ENCODE results near the gene TERT.
A peak's percentile ranks its signal among the peaks of the same experiment; 100 is the strongest.
"Not testable (repeated sequence)": the region's sequence is repeated elsewhere in the genome, so short reads cannot be mapped to it uniquely, and the experiment has no call there.

TERT gene

DNA sequence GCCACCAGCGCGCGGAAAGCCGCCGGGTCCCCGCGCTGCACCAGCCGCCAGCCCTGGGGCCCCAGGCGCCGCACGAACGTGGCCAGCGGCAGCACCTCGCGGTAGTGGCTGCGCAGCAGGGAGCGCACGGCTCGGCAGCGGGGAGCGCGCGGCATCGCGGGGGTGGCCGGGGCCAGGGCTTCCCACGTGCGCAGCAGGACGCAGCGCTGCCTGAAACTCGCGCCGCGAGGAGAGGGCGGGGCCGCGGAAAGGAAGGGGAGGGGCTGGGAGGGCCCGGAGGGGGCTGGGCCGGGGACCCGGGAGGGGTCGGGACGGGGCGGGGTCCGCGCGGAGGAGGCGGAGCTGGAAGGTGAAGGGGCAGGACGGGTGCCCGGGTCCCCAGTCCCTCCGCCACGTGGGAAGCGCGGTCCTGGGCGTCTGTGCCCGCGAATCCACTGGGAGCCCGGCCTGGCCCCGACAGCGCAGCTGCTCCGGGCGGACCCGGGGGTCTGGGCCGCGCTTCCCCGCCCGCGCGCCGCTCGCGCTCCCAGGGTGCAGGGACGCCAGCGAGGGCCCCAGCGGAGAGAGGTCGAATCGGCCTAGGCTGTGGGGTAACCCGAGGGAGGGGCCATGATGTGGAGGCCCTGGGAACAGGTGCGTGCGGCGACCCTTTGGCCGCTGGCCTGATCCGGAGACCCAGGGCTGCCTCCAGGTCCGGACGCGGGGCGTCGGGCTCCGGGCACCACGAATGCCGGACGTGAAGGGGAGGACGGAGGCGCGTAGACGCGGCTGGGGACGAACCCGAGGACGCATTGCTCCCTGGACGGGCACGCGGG lies at the start of gene TERT:
TERT (minus strand) TSS at position 234 of the 815 bp plus-strand sequence; CDS start at position 155, 79 bp downstream.
- peak within 1 kb of the TSS; percentile 55 for H3K4me3 ChIP-seq (ENCODE audit: low read depth, low read length)

DNA sequence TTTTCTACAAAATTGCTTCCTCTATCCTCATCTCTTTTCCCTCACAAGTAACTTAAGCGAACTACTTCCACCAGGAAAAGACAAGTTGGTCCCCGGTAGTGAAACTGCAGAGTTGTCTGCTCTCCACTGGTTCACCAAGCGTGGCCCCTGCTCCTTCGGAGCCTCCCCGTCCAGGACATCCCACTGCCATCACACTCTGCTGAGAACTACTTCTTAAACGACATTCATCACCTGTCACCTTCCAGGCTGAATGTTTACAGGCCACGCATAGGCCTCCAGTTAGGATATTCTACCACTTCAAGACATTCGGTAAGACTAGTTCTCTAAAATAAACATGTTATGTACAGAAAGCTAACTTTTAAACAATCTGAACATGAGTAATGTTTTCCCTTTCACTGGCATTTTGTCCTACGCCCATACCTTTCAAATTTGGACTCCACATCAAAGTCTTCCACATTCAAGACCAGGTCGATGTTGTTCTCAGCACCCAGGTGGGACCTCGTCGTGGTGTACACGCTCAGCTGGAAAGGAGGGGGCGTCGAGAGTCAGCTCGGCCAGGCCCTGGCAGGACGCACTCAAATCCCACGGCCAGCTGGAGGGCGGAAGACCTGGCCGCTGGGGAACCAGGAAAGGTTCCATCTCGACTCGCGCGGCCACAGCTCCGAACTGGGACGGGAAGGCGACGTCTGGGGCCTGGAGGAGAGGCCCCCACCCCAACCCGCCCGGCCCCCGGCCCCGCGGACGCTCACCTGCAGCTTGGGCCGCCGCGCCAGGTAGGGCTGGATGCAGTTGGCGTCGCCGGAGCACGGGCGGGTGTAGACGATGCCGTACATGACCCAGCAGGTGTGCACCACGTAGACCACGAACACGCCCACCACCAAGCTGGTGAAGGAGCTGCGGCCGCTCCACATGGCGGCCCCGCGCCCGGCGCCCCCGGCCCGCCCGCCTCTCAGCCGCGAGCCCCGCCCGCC lies 49.3 kb upstream of the TERT start:
- H3K4me3 ChIP-seq (ENCODE audit: low read depth, low read length): peak overlapping the region; percentile 85

DNA sequence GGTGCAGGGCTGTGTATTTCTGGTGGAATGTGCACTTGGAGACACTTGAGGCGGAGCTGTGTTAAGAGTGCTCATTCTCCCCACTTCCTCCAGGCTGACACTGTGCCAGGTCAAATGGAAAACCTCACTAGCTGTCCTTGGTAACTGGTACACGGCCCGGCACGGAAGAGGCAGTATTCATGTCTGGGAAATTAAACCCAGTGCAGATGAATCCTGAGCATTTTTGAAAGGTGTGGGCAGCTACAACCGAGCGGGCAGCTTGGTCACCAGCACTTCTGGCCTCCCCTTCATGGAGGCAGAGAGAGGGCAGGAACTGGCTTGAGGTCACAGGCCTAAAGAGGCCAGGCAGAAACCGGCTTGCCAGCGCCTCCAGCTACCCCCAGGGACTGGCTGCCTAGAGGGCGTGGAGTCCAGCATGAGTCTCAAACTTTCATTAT lies 48.5 kb upstream of the TERT start:
- no peak overlapping the region for H3K4me3 ChIP-seq (ENCODE audit: low read depth, low read length)

DNA sequence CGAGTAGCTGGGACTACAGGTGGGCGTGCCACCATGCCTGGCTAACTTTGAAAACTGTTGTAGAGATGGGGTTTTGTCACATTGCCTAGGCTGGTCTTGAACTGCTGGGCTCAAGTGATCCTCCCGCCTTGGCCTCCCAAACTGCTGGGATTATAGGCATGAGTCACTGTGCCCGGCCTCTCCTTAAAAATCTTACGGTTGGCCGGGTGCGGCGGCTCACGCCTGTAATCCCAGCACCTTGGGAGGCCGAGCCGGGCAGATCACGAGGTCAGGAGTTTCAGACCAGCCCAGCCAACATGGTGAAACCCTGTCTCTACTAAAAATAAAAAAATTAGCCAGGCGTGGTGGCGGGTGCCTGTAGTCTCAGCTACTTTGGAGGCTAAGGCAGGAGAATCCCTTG lies 47.8 kb upstream of the TERT start:
- not testable (repeated sequence) for H3K4me3 ChIP-seq (ENCODE audit: low read depth, low read length)

DNA sequence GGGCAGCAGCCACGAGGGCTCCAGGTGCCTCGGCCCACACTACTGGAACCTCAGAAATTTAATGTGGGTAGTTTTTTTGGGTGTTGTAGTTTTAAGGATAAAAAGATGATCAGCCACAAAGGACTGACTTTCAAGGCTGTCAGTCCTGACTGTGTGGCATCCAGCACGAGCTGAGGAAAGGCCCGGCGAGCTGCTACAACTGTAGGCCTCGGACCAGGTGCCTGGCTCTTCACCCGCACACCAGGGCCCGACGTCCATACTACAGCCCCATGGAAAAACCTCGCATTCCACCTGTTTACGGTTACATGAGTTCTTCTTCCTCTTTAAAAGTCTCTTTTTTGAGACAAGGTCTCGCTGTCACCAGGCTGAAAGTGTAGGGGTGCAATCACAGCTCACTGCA lies 47.4 kb upstream of the TERT start:
- no peak overlapping the region for H3K4me3 ChIP-seq (ENCODE audit: low read depth, low read length)

DNA sequence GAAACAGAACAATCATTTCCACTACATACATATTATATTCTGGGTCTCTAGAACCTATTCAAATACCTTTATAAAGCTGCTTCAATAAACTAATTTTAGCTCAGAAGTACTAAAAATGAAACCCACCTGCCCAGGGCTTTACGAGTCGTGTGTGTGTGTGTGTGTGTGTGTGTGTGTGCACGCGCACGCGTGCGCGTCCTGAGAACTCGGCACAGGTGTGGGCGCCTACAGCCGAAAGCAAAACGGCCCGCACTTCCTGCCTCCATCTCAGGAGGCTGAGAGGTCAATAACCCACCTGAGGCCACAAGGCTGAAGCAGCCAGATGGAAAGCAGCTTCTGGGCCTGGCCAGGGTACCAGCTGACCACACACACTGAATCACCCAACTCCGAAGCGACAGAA lies 47.0 kb upstream of the TERT start:
- no peak overlapping the region for H3K4me3 ChIP-seq (ENCODE audit: low read depth, low read length)

DNA sequence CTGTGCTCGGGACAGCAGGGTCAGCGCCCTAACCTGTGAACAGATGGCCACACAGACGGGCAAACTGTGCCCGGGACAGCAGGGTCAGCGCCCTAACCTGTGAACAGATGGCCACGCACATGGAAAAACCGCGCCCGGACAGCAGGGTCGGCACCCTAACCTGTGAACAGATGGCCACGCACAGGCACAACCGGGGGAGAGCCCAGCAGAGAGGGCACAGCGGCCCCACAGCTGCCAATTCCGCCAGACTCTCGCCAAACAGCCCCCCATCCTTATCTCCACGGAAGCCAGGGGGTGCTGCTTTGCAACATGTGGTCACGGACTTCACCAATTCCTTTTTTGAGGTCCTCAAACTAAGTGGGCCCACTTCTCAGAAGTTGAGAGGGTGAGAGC lies 44.9 kb upstream of the TERT start:
- H3K4me3 ChIP-seq (ENCODE audit: low read depth, low read length): not testable (repeated sequence)

DNA sequence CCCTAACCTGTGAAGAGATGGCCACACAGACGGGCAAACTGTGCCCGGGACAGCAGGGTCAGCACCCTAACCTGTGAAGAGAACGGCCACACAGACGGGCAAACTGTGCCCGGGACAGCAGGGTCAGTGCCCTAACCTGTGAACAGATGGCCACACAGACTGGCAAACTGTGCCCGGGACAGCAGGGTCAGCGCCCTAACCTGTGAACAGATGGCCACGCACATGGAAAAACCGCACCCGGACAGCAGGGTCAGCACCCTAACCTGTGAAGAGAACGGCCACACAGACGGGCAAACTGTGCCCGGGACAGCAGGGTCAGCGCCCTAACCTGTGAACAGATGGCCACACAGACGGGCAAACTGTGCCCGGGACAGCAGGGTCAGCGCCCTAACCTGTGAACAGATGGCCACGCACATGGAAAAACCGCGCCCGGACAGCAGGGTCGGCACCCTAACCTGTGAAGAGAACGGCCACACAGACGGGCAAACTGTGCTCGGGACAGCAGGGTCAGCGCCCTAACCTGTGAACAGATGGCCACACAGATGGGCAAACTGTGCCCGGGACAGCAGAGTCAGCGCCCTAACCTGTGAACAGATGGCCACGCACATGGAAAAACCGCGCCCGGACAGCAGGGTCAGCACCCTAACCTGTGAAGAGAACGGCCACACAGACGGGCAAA lies 44.4 kb upstream of the TERT start:
- not testable (repeated sequence) for H3K4me3 ChIP-seq (ENCODE audit: low read depth, low read length)

DNA sequence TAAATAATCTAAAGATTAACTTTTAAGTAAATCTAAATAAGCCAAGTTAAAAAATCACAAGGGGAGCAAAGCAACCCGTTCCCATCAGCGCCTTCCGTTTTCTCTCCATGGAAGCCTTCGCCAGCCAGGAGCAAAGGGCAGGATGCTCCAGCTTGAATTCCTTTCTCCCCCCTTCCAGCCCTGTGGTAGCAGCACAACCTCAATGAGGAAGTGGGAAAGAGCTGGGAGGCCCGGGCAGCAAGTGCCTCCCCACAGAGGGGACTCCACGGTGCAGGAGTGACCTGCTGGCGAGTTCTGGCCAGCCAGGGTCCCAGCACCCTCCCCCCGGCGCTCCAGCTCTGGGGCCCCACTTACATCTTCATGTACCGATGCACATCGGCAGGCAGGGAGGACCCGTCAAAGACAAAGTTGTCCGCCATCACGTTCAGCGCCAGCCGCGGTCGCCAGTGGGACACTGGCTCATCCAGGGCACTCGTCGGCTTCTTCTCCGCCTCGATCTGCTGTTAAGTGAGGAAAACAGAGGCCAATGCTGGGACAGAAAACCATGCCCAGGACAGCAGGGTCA lies 43.7 kb upstream of the TERT start:
- H3K4me3 ChIP-seq (ENCODE audit: low read depth, low read length): no peak overlapping the region

DNA sequence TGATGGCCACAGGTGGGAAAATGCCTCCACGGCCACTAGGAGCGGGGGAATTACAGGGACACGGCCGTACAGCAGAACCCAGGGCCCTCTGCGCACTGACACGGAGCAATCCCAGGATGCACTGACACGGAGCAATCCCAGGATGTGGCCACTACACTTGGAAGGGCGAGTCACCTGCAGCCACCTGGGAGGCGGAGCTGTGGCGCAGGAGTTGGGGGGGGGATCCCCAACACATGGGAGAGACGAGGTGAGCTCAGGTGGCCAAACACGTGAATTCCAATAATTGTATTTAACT lies 43.3 kb upstream of the TERT start:
- no peak overlapping the region for H3K4me3 ChIP-seq (ENCODE audit: low read depth, low read length)

DNA sequence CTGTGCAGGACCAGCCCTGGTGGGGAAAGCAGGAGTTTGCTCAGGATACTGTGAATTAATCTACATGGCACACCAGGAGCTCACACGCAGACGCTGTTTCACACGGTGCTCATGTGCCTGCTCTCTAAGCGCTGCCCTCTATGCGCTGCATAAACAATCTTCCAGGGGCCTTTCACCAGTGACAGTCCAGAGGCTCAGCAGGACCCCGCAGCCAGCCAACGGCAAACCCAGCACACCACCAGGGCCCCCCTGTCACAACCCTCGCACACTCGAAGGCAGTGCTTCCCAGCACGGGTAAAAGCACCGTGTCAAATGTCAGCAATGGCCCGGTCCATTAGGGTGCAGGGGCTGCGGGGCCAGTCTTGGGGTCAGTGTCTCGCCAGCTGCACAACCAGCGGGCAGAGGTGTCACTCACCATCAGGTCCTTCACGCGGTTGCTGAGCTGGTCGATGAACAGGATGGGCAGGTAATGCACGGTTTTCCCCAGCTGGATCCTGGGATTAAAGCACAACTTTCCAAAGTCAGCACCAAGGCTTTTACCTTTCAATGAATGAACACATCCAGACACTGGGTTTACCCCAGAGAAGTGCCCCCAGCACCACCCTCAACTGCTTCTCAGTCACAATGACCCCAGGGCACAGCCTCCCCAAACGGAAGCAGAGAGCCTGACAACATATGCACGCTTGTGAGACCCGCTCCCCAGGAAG lies 42.8 kb upstream of the TERT start:
- H3K4me3 ChIP-seq (ENCODE audit: low read depth, low read length): no peak overlapping the region

DNA sequence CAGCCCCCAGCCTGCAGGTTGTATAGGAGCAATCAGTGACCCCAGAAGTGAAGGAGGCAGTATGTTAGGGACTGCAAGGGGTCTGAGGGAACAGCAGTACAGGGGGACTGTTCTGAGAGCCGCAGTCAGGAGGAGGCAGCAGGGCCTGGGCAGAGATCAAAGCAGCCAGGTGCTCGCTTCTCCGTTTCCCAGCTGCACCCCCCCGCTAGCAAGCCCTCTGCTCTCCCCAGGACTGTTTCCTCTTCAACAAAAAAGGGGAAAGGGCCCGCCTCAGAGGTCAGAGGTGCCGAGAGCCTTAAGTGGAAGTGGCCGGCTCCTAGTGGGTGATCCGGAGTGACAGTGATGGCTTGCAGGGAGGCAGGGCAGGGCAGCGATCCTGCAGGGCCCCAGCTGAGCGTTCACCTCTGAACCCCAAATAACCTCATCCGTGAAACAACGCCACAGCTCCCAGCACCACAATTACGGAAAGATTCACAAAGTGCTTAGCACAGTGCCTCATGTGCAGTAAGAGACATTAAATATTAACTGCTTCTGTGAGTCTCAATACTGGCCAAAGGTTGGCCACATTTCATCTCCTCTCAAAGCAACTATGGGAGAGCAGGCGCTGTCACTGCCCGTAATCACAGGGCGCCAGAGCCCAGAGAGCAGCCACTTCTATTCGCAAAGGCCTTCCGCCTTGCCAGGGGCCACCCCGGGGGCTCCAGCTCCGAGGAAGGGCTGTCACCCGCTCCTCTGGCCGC lies 42.1 kb upstream of the TERT start:
- no peak overlapping the region for H3K4me3 ChIP-seq (ENCODE audit: low read depth, low read length)

DNA sequence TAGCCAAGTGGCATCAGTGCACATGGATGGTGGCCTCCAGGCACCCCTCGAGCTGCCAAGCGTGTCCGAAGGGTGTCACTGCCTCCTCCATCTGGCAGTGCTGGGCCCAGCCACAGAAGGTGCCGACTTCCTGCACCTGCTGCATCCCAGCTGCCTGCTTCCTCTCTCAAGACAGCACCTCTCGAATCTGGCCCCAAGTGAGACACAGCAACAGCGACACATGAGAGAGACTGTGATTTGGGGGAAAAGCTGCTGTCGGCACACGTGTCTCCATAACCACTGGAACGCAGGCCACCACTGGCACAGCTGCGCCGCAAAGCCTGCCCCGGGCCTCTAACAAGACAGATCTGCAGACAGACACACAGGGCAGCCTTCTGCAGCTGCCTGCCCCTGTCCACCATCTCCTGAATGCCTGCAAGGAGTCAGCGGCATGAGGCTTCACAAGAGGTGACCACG lies 41.3 kb upstream of the TERT start:
- no peak overlapping the region for H3K4me3 ChIP-seq (ENCODE audit: low read depth, low read length)

DNA sequence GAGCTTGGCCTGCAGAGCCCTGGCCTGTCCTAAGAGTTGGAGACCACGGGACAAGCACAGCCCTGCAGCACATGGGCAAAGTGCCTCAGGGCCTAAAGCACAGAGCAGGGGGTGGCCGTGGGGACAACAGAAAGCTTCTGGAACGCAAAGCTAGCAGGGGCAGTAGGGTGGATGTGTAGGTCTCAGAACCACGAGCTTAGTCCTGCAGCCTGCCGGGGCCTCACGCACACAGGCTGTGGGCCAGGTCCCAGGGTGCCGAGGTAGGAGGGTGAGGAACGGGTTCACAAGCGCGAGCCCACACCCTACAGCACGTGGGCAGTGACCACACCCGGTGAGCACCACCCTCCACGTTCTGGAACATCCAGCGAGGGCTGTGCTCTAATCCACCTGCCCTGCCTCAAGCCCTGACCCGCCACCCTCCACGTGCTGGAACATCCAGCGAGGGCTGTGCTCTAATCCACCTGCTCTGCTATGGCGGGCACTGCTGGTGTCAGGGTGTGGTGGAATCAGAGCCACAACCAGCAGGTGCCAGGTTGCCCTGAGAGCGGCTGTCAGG lies 40.8 kb upstream of the TERT start:
- H3K4me3 ChIP-seq (ENCODE audit: low read depth, low read length): no peak overlapping the region

DNA sequence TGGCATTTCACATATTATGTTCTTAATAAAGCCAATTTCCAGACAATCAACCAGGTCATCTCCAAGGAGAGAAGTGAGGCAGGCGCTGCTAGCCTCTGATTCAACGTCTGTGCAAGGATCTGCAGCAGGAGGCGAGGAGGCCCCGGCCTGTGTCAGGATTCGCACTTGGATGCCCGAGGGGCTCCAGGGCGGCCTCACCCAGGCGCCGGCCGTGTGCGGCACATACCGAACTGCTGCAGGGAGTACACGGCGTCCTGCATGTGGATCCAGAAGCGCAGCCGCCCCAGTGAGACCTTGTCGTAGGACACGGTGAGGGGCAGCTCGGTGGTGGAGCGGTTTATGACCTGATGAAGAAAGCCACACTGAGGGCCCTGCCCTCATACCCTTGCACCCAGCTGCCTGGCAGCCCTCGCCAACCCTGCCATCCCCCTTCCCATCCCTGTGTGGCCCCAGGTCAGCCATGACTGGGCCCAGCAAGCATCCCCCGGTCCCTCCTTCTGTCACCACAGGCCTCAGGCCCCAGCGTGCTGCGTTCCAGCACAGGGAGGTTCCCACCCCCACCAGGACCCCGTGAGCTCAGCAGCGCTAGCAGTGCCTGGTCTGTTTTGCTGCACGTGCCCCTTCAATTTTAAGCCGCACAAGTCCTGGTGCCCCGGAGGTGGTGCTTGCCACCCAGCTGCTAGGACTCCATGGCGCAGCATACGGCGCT lies 40.1 kb upstream of the TERT start:
- H3K4me3 ChIP-seq (ENCODE audit: low read depth, low read length): no peak overlapping the region

DNA sequence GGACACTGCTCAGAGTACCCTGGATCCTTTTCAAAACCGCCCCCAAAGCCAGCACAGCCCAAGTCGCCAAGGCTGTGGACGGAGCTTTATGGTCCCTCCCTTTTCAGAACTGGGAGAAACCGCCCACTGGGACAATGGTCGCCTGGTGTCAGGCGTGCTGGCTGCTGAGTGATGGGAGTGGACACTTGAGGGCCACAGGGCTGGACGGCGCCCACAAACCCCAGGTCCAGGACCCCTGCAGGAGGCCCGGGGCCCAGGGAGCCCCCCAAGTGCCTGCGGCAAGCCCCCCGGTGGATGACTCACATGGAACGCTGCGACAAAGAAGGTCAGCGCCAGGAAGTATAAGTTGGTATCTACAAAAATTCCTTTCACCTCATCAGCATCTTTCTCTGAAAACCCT lies 39.1 kb upstream of the TERT start:
- no peak overlapping the region for H3K4me3 ChIP-seq (ENCODE audit: low read depth, low read length)

DNA sequence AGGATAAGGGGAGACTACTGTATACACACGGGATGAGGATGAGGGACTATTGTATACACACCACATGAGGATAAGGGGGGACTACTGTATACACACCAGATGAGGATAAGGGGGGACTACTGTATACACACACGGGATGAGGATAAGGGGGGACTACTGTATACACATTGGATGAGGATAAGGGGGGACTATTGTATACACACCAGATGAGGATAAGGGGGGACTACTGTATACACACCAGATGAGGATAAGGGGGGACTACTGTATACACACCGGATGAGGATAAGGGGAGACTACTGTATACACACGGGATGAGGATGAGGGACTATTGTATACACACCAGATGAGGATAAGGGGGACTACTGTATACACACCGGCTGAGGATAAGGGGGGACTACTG lies 38.4 kb upstream of the TERT start:
- H3K4me3 ChIP-seq (ENCODE audit: low read depth, low read length): not testable (repeated sequence)

DNA sequence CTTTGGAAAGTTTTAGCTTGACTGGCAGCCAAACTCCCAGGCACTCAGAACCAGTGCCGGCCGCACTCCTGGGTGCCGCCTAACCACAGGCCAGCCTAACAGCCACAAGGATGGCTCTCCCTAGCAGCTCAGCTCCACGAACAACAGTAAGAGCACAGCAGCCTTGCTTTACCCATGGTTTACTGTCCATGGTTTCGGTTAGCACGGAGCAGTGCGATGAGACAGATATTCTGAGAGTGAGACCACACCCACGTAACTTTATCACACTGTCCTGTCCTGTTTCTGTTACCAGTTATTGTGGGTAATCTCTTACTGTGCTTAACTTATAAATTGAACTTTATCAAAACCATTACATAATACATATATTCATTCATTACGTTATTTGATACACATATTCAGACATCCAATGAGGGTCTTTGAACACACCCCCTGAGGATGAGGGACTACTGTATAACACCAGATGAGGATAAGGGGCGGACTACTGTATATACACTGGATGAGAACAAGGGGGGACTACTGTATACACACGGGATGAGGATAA lies 37.7 kb upstream of the TERT start:
- no peak overlapping the region for H3K4me3 ChIP-seq (ENCODE audit: low read depth, low read length)
